ENCODE results near the gene ARMH1. TPM values are rescaled to one million over a fixed set of nuclear protein-coding genes. Genes with fewer than 3 reads are reported as not detected.

Gene ARMH1
- total and polyA plus RNA-seq, 8 donors, result 4.0 to 8.1 (median 6.3) TPM

GRCh38 chr1:44641126-44642102 lies 33.1 kb upstream of the ARMH1 start:
- peaks cover 0 to 100% of the 10 kb centered on the region in 2 donors for H3K36me3 ChIP-seq
- no peak for TF ChIP-seq CTCF (IDR thresholded peaks at IDR 0.05)
- ATAC-seq (no peak), DNase-seq (no peak)
- H3K4me3 ChIP-seq, result no peak overlapping the region
- H3K27ac ChIP-seq, result no peak overlapping the region
- intact Hi-C loops (cut with DNase I), result no loop called here
- H3K27me3 ChIP-seq, result no peaks in the 10 kb centered on the region
- no peaks in the 10 kb centered on the region for H3K9me3 ChIP-seq
- no peaks in the 10 kb centered on the region for H3K4me1 ChIP-seq

GRCh38 chr1:44642255-44642654 lies 32.3 kb upstream of the ARMH1 start:
- H3K4me1 ChIP-seq, result no peaks in the 10 kb centered on the region
- H3K4me3 ChIP-seq, result no peak overlapping the region
- H3K36me3 ChIP-seq, result peaks cover 0 to 100% of the 10 kb centered on the region in 2 donors
- no peak for DNase-seq
- ATAC-seq, result no peak
- H3K27ac ChIP-seq, result no peak overlapping the region
- intact Hi-C loops (cut with DNase I), result no loop called here
- H3K27me3 ChIP-seq, result no peaks in the 10 kb centered on the region
- no peak for TF ChIP-seq CTCF (IDR thresholded peaks at IDR 0.05)
- no peaks in the 10 kb centered on the region for H3K9me3 ChIP-seq

- no peaks in the 10 kb centered on the region for H3K4me1 ChIP-seq
- H3K27ac ChIP-seq, result no peak overlapping the region
- peaks cover 0 to 100% of the 10 kb centered on the region in 2 donors for H3K36me3 ChIP-seq
- DNase-seq (no peak), ATAC-seq (no peak)
- intact Hi-C loops (cut with DNase I), result no loop called here
- no peaks in the 10 kb centered on the region for H3K27me3 ChIP-seq
- TF ChIP-seq CTCF (IDR thresholded peaks at IDR 0.05), result no peak
- H3K4me3 ChIP-seq, result no peak overlapping the region
- no peaks in the 10 kb centered on the region for H3K9me3 ChIP-seq
These were observed 31.6 kb upstream of the ARMH1 start for GRCh38 chr1:44642925-44643324.

- Histone ChIP-seq H3K4me3 (no peak overlapping the region), H3K27me3 (no peaks in the 10 kb centered on the region), H3K4me1 (no peaks in the 10 kb centered on the region), H3K9me3 (no peaks in the 10 kb centered on the region), H3K27ac (no peak overlapping the region), H3K36me3 (peaks cover 0 to 100% of the 10 kb centered on the region in 2 donors)
- ATAC-seq, result no peak
- TF ChIP-seq CTCF (IDR thresholded peaks at IDR 0.05), result no peak
- DNase-seq, result no peak
- intact Hi-C loops (cut with DNase I), result no loop called here
These were observed 30.7 kb upstream of the ARMH1 start for GRCh38 chr1:44643721-44644334.

- Histone ChIP-seq H3K9me3 (no peaks in the 10 kb centered on the region), H3K27me3 (no peaks in the 10 kb centered on the region), H3K4me3 (no peak overlapping the region), H3K4me1 (no peaks in the 10 kb centered on the region), H3K27ac (no peak overlapping the region), H3K36me3 (peaks cover 0 to 100% of the 10 kb centered on the region in 2 donors)
- no peak for TF ChIP-seq CTCF (IDR thresholded peaks at IDR 0.05)
- DNase-seq (no peak), ATAC-seq (no peak)
- intact Hi-C loops (cut with DNase I), result no loop called here
These were observed 29.7 kb upstream of the ARMH1 start for GRCh38 chr1:44644806-44645205.

Data from left lung (tissue), 10 donors.